Ovary (tissue), 3 donors: ENCODE results near the gene MTM1.

ENCODE experiments used
- CTCF ChIP-seq, 3 donors: fragments of 450-650 bp in 2 of 3; fragments of 200-600 bp in 1 of 3; IDR thresholded peaks; one replicate each; pipeline versions ENCODE4 v1.5.1 to v1.8.0; 2016 to 2022; ENCODE audit warnings: antibody characterized with exemption in 3 of 3, mild to moderate bottlenecking in 1 of 3
- EP300 ChIP-seq: sonication (generic); formaldehyde crosslinking; IDR thresholded peaks from one replicate; pipeline ENCODE4 v1.6.1; 2017; ENCODE audit warnings: antibody characterized with exemption
- POLR2A ChIP-seq: fragments of 450-650 bp; IDR thresholded peaks from one replicate; pipeline ENCODE4 v1.6.1; 2017; ENCODE audit warnings: antibody characterized with exemption, mild to moderate bottlenecking, moderate library complexity
- donor health status: DM: no; HTN: no; CAD: no.

- no peak for TF ChIP-seq CTCF (IDR thresholded peaks at IDR 0.05)
- TF ChIP-seq POLR2A = no peak
- no peak for TF ChIP-seq EP300
Measured at GRCh38 chrX:150664290-150664689, 95.9 kb downstream of the MTM1 start.
